IMR-90 (cell line): ENCODE results near the gene BTBD9. TPM values are rescaled to one million over a fixed set of nuclear protein-coding genes. Genes with fewer than 3 reads are reported as not detected.

Source experiments
- ATAC-seq: fragments of 200-7000 bp; cut with Tn5 transposase; 2 replicates; pipeline ENCODE4 v1.9.1; 2020; ENCODE audit warnings: low read depth, mild to moderate bottlenecking, moderate library complexity
- BruUV-seq: library from RNA; stranded (reverse); fragments of 400-500 nt; replicated peaks from 2 replicates; lab custom pipeline; 2021; lab: Mats Ljungman, UMichigan
- CTCF ChIA-PET: fragments of 300-600 bp; formaldehyde crosslinking; extraction: SDS; loops from one replicate; lab custom pipeline; 2021; ENCODE audit warnings: antibody characterized with exemption; lab: Yijun Ruan, JAX
- POLR2A ChIA-PET: fragments of 300-600 bp; sonication (Branson Sonifier 250); formaldehyde crosslinking; loops from one replicate; lab custom pipeline; 2022; ENCODE audit warnings: antibody characterized with exemption; ENCODE audit not compliant: unreplicated experiment; lab: Charles Lee
- DNase-seq: peaks from one replicate; pipeline ENCODE4 v3.0.0; 2013
- H2AFZ ChIP-seq: replicated peaks from 2 replicates; pipeline ENCODE3; 2013; ENCODE audit warnings: low read length, mild to moderate bottlenecking; ENCODE audit not compliant: poor library complexity
- H2AK5ac ChIP-seq: 2 replicates; pipeline ENCODE4 v1.6.1; 2013; ENCODE audit warnings: low read depth, low read length, inconsistent platforms
- H2AK9ac ChIP-seq: replicated peaks from 2 replicates; pipeline ENCODE3; 2013; ENCODE audit warnings: mild to moderate bottlenecking, low read depth, low read length, moderate library complexity; ENCODE audit not compliant: poor library complexity
- H2BK120ac ChIP-seq: 2 replicates; pipeline ENCODE4 v1.6.1; 2013; ENCODE audit warnings: low read depth, low read length, inconsistent platforms
- H2BK15ac ChIP-seq: 3 replicates; pipeline ENCODE4 v1.6.1; 2013; ENCODE audit warnings: low read depth, low read length, inconsistent platforms
- H2BK20ac ChIP-seq: 2 replicates; pipeline ENCODE4 v1.6.1; 2013; ENCODE audit warnings: low read depth, mild to moderate bottlenecking, inconsistent platforms, low read length, moderate library complexity
- H2BK5ac ChIP-seq: 2 replicates; pipeline ENCODE4 v1.6.1; 2013; ENCODE audit warnings: mild to moderate bottlenecking, low read depth, low read length, inconsistent platforms; ENCODE audit not compliant: poor library complexity, severe bottlenecking
- H3K14ac ChIP-seq: replicated peaks from 2 replicates; pipeline ENCODE4 v1.6.1; 2013; ENCODE audit warnings: low read depth, low read length, inconsistent platforms
- H3K18ac ChIP-seq: 2 replicates; pipeline ENCODE4 v1.6.1; 2013; ENCODE audit warnings: low read depth, low read length, control low read depth
- H3K23ac ChIP-seq: 2 replicates; pipeline ENCODE4 v1.6.1; 2013; ENCODE audit warnings: low read depth, low read length, inconsistent platforms
- H3K27ac ChIP-seq: 2 replicates; pipeline ENCODE4 v1.5.1; 2013; ENCODE audit warnings: mild to moderate bottlenecking, control low read depth, low read length; ENCODE audit not compliant: insufficient read depth
- H3K27me3 ChIP-seq: 2 replicates; pipeline ENCODE4 v1.6.1; 2013; ENCODE audit warnings: low read length; ENCODE audit not compliant: control insufficient read depth, insufficient read depth
- H3K36me3 ChIP-seq: 2 replicates; pipeline ENCODE4 v1.6.1; 2013; ENCODE audit warnings: low read length, mixed read lengths; ENCODE audit not compliant: control insufficient read depth, insufficient read depth
- H3K4ac ChIP-seq: 2 replicates; pipeline ENCODE4 v1.6.1; 2013; ENCODE audit warnings: low read depth, low read length, inconsistent platforms
- H3K4me1 ChIP-seq: 2 replicates; pipeline ENCODE4 v1.6.1; 2013; ENCODE audit warnings: low read length, mixed read lengths; ENCODE audit not compliant: control insufficient read depth, insufficient read depth
- H3K4me2 ChIP-seq: 2 replicates; pipeline ENCODE4 v1.6.1; 2013; ENCODE audit warnings: low read depth, mild to moderate bottlenecking, control low read depth, low read length, moderate library complexity
- H3K4me3 ChIP-seq: 2 replicates; pipeline ENCODE4 v1.5.1; 2013; ENCODE audit warnings: low read depth, mild to moderate bottlenecking, control low read depth, low read length, moderate library complexity; ENCODE audit not compliant: insufficient read depth
- H3K56ac ChIP-seq: 2 replicates; pipeline ENCODE4 v1.6.1; 2013; ENCODE audit warnings: low read length, inconsistent platforms; ENCODE audit not compliant: insufficient read depth; ENCODE audit errors: extremely low read depth
- H3K79me1 ChIP-seq, 2 experiments: 2 replicates each; pipeline ENCODE4 v1.6.1; 2013; ENCODE audit warnings: low read length in 2 of 2, inconsistent platforms in 1 of 2, low read depth in 1 of 2
- H3K9ac ChIP-seq: 2 replicates; pipeline ENCODE4 v1.6.1; 2013; ENCODE audit warnings: low read depth, low read length, control low read depth
- H3K9me1 ChIP-seq: 2 replicates; pipeline ENCODE4 v1.6.1; 2013; ENCODE audit warnings: low read length, inconsistent platforms; ENCODE audit not compliant: insufficient read depth
- H3K9me3 ChIP-seq: 2 replicates; pipeline ENCODE4 v1.6.1; 2013; ENCODE audit warnings: low read length; ENCODE audit not compliant: control insufficient read depth, insufficient read depth
- H4K20me1 ChIP-seq: 2 replicates; pipeline ENCODE4 v1.6.1; 2013; ENCODE audit warnings: low read length, inconsistent platforms; ENCODE audit not compliant: insufficient read depth
- H4K5ac ChIP-seq: 2 replicates; pipeline ENCODE4 v1.6.1; 2013; ENCODE audit warnings: mild to moderate bottlenecking, low read depth, low read length, control low read depth
- H4K8ac ChIP-seq, 2 experiments: 2 replicates each; pipeline ENCODE4 v1.6.1; 2013; ENCODE audit warnings: low read depth in 2 of 2, low read length in 2 of 2, control low read depth in 1 of 2, inconsistent platforms in 1 of 2
- H4K91ac ChIP-seq: 2 replicates; pipeline ENCODE4 v1.6.1; 2013; ENCODE audit warnings: low read depth, low read length, inconsistent platforms; ENCODE audit not compliant: insufficient read depth
- BHLHE40 ChIP-seq: fragments of 150-350 bp; IDR thresholded peaks from 2 replicates; pipeline ENCODE4 v1.6.1; 2016; ENCODE audit warnings: mild to moderate bottlenecking, low read depth, low read length
- CEBPB ChIP-seq: IDR thresholded peaks from 2 replicates; pipeline ENCODE4 v1.6.1; 2012; ENCODE audit warnings: low read depth, low read length, improper control_type of control experiment
- CTCF ChIP-seq: conservative IDR thresholded peaks from 2 replicates; pipeline ENCODE4 v1.5.1; 2012; ENCODE audit warnings: mild to moderate bottlenecking, low read depth, low read length, improper control_type of control experiment
- RAD21 ChIP-seq: IDR thresholded peaks from 2 replicates; pipeline ENCODE4 v1.6.1; 2012; ENCODE audit warnings: low read length, improper control_type of control experiment
- RFX5 ChIP-seq: IDR thresholded peaks from 2 replicates; pipeline ENCODE4 v1.8.0; 2012; ENCODE audit warnings: low read depth, mild to moderate bottlenecking, low read length, moderate library complexity
- SMC3 ChIP-seq: fragments of 150-350 bp; IDR thresholded peaks from 2 replicates; pipeline ENCODE4 v1.6.1; 2016; ENCODE audit warnings: low read depth, mild to moderate bottlenecking, antibody characterized with exemption, low read length, moderate library complexity
- WGBS, 2 experiments: methylation state at CpG; one replicate each; pipeline versions ENCODE4 v1.1.5 to v1.1.7; 2013; ENCODE audit warnings: missing lambda C conversion rate in 2 of 2; ENCODE audit not compliant: insufficient read length in 1 of 2; ENCODE audit errors: extremely low coverage in 2 of 2; 5-methylcytosine and 5-hydroxymethylcytosine counted together
- dilution Hi-C: fragments of 300-500 bp; cut with HindIII; formaldehyde crosslinking; loops from one replicate; pipeline ENCODE4 v1.14.3; 2018; ENCODE audit warnings: low sequenced_read_pairs; ENCODE audit not compliant: unreplicated experiment
- in situ Hi-C: fragments of 300-500 bp; cut with MboI; formaldehyde crosslinking; loops from 3 replicates; pipeline ENCODE4 v1.14.3; 2019; ENCODE audit warnings: low sequenced_read_pairs, inconsistent platforms, mixed read lengths
- intact Hi-C: fragments of 100-400 bp; cut with micrococcal nuclease; formaldehyde crosslinking; loops from 2 replicates; pipeline ENCODE4 v1.10.0; 2022
- polyA plus RNA-seq, 3 experiments: library from polyadenylated mRNA; depleted of rRNA; stranded (reverse); fragments of >200 nt; gene quantifications; 2 replicates each; pipeline ENCODE4 v1.2.3, GENCODE V29; 2012; ENCODE audit warnings: low replicate concordance in 1 of 3
- total RNA-seq: library from RNA; depleted of rRNA; stranded (reverse); fragments of >200 nt; gene quantifications from 2 replicates; pipeline ENCODE4 v1.2.3, GENCODE V29; 2012
- TF ChIP-seq, protein P1 (sequence below): fragments of 150-350 bp; IDR thresholded peaks from 2 replicates; pipeline ENCODE4 v1.6.1; 2016; ENCODE audit warnings: low read depth, mild to moderate bottlenecking, low read length, moderate library complexity, borderline replicate concordance

The BTBD9 gene
- total and polyA plus RNA-seq, 2 of the 4 experiments (the other 2 are of a cell fraction): 4.1 to 22.0 TPM

GRCh38 chr6:38322138-38322537 lies 317.6 kb downstream of the BTBD9 start:
- WGBS, 2 experiments: no CpG with 5 or more reads among the region's 2 CpGs
- Histone ChIP-seq H3K4ac (no peak overlapping the region), H3K79me1 (no peaks in the 10 kb centered on the region)

More at GRCh38 chr6:38322138-38322537, 317.6 kb downstream of the BTBD9 start:
- TF ChIP-seq CTCF (no peak), RAD21 (no peak), SMC3 (no peak), BHLHE40 (no peak), CEBPB (no peak), RFX5 (no peak)
- TF ChIP-seq, protein P1, sequence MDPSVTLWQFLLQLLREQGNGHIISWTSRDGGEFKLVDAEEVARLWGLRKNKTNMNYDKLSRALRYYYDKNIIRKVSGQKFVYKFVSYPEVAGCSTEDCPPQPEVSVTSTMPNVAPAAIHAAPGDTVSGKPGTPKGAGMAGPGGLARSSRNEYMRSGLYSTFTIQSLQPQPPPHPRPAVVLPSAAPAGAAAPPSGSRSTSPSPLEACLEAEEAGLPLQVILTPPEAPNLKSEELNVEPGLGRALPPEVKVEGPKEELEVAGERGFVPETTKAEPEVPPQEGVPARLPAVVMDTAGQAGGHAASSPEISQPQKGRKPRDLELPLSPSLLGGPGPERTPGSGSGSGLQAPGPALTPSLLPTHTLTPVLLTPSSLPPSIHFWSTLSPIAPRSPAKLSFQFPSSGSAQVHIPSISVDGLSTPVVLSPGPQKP: no peak
- Histone ChIP-seq H2BK15ac (no peak overlapping the region), H3K9me1 (no peaks in the 10 kb centered on the region; the same call in 1 of the 2 replicates), H2AK9ac (no peak overlapping the region), H3K23ac (no peak overlapping the region), H3K4me2 (no peak overlapping the region), H3K36me3 (no peaks in the 10 kb centered on the region), H2BK5ac (no peak overlapping the region), H4K91ac (no peak overlapping the region), H2BK120ac (no peak overlapping the region), H3K4me1 (no peaks in the 10 kb centered on the region), H3K27me3 (no peaks in the 10 kb centered on the region), H4K20me1 (no peaks in the 10 kb centered on the region; the same call in 1 of the 2 replicates), H3K9ac (no peak overlapping the region), H2BK20ac (no peak overlapping the region), H2AFZ (no peak overlapping the region), H4K5ac (no peak overlapping the region), H3K27ac (no peak overlapping the region), H3K56ac (no peak overlapping the region), H3K18ac (no peak overlapping the region), H3K4me3 (no peak overlapping the region), H2AK5ac (no peak overlapping the region), H4K8ac (no peak overlapping the region), H3K14ac (no peak overlapping the region), H3K9me3 (no peaks in the 10 kb centered on the region; the same call in 1 of the 2 replicates)
- in situ Hi-C loops: no loop called here
- intact Hi-C loops: no loop called here
- DNase-seq (no peak), ATAC-seq (no peak)
- dilution Hi-C loops: no loop called here
- BruUV-seq: no TSS peak
- ChIA-PET POLR2A (no interaction called here), CTCF (no interaction called here)
